HepG2 (cell line): ENCODE results near the gene USP32.

Experiments
- BHLHE40 ChIP-seq: IDR thresholded peaks from 2 replicates; pipeline ENCODE4 v1.6.1; 2011; ENCODE audit warnings: low read length, improper control_type of control experiment
- POLR2AphosphoS5 ChIP-seq: IDR thresholded peaks from 2 replicates; pipeline ENCODE4 v1.6.1; 2012; ENCODE audit warnings: low read depth, low read length
- REXO4 ChIP-seq: sonication (generic); formaldehyde crosslinking; IDR thresholded peaks from 2 replicates; pipeline ENCODE4 v1.8.0; 2022; ENCODE audit warnings: missing genetic modification reagents, mild to moderate bottlenecking, borderline replicate concordance
- SMAD3 ChIP-seq: sonication (generic); formaldehyde crosslinking; IDR thresholded peaks from 2 replicates; pipeline ENCODE4 v1.4.0; 2020; ENCODE audit warnings: missing genetic modification reagents
- SMC3 ChIP-seq: IDR thresholded peaks from 2 replicates; pipeline ENCODE4 v1.6.1; 2011; ENCODE audit warnings: low read length, improper control_type of control experiment
- ZNF282 ChIP-seq: fragments of 450-650 bp; IDR thresholded peaks from 2 replicates; pipeline ENCODE4 v1.6.1; 2018; ENCODE audit not compliant: partially characterized antibody
- ZNF792 ChIP-seq: IDR thresholded peaks from 2 replicates; pipeline ENCODE4 v1.6.1; 2016
- TF ChIP-seq, protein P1 (sequence below): sonication (generic); formaldehyde crosslinking; conservative IDR thresholded peaks from 2 replicates; pipeline ENCODE4 v1.8.1; 2023; ENCODE audit warnings: missing genetic modification reagents

DNA sequence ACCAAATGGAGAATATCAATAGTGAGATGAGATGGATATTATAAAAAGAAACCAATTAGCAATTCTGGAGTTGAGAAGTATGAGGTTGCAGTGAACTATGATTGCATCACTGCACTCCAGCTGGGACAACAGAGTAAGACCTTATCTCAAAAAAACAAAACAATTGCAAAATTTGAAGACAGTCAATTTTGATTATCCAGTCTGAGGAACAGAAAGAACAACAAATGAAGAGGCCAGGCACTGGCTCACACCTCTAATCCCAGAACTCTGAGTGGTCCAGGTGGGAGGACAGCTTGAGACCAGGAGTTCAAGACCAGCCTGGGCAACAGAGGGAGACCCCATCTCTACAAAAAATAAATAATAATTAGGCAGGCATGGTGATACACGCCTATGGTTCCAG is 35.0 kb downstream of the USP32 start:
- TF ChIP-seq, protein P1, sequence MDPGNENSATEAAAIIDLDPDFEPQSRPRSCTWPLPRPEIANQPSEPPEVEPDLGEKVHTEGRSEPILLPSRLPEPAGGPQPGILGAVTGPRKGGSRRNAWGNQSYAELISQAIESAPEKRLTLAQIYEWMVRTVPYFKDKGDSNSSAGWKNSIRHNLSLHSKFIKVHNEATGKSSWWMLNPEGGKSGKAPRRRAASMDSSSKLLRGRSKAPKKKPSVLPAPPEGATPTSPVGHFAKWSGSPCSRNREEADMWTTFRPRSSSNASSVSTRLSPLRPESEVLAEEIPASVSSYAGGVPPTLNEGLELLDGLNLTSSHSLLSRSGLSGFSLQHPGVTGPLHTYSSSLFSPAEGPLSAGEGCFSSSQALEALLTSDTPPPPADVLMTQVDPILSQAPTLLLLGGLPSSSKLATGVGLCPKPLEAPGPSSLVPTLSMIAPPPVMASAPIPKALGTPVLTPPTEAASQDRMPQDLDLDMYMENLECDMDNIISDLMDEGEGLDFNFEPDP: no peak
- TF ChIP-seq POLR2AphosphoS5 (no peak), REXO4 (no peak), SMC3 (no peak), ZNF282 (no peak), SMAD3 (CRISPR knock-in tag) (no peak), ZNF792 (no peak), BHLHE40 (no peak)
